ENCODE data around the gene SETSIP. TPM values are rescaled to one million over a fixed set of nuclear protein-coding genes. Genes with fewer than 3 reads are reported as not detected.
"Not testable (repeated sequence)": the region's sequence is repeated elsewhere in the genome, so short reads cannot be mapped to it uniquely, and the experiment has no call there.

The SETSIP gene
- total RNA-seq, 1 donor from 2014 or later = 0.47 TPM

- no peak for DNase-seq
Measured at GRCh38 chr1:92045766-92046495, 29.3 kb downstream of the SETSIP start.

- DNase-seq = no peak
Measured at GRCh38 chr1:92043621-92044020, 31.6 kb downstream of the SETSIP start.

DNA sequence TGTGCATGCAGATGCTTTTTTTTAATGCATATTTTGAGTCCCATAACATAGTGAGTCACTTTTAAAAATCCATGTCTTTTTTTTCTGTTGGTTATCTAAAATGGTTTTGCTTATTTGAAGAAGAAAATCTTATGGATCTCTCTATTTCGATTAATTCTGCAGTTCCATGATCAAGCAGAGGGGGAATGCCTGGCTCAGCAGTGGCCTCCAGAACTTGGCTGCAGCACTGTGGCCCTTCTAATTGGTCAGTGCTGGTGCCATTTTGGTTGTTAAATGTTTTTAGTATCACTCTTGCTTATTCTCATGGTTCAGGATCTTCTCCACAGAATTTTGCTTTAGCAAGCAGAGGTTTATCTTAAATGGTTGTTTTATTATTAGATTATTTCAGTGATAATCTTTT lies 34.2 kb downstream of the SETSIP start:
- no peak for DNase-seq

DNA sequence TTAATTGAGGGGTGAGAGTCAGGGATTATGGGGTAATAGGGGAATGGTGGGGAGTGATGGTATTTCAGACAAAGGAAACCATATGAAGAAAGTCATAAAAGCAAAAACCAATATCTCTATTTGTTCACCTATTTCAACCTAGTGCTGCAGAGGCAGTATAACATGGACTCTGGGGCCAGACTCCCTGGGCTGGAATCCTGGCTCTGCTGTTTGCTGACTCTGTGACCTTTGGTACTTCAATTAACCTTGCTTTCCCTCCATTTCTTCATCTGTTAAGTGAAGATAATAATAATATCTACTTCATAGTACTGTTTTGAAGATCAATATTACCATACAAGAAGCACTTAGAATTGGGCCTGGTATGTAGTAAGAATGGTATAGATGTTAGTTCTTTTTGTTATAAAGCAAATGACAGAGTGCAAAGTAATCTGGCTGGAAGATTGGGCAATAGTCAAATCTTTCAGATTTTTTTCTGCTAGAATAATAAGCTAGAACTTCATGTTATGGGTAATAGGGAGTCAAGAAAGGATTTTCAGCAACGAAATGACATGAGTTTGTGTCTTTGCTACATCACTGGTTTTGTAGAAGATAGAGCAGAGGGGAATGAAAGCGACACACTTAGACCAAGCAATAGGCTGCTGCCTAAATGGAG lies 36.4 kb downstream of the SETSIP start:
- DNase-seq = no peak

DNA sequence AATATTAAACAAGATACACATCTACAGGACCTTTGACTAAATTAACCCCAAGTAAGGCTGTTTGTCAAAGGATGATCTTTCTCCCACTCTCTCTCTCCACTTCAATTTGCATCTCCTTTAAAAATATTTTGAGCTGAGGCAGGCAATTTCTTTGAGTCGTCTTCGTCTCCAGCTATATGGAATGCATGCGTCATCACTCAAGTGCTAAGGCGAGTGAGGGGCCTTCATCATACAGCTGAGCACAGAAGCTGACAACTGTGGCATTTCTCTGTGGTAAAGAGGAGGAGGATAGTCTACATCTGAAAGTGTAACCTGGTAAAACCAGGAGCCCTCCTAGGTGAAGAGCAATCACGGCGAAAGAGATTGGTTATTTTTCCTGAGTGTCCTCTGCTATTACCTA lies 37.8 kb downstream of the SETSIP start:
- DNase-seq = no peak

GRCh38 chr1:92031281-92032110 lies 43.7 kb downstream of the SETSIP start:
- DNase-seq = no peak

DNA sequence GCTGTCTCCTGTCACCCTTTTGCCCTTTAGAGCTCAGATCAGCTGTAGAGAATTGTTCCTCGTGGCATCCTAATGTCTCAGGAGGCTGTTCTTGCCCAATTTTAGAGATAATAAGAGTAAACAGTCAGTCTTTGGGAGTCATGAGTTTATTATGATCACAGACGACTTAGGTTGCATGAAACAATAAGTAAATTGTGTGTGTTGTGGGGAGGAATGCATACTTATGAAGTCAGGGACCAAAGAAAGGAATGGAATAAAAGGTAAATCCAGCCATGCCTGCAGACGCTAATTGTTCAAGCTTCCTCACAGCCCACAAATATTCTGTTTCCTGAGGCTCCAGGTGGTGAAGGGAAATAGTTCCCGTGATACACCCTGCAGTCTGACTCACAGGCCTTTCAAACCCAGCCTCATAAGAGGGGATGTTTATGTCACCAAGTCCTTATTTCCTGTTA lies 44.5 kb downstream of the SETSIP start:
- DNase-seq = no peak

DNA sequence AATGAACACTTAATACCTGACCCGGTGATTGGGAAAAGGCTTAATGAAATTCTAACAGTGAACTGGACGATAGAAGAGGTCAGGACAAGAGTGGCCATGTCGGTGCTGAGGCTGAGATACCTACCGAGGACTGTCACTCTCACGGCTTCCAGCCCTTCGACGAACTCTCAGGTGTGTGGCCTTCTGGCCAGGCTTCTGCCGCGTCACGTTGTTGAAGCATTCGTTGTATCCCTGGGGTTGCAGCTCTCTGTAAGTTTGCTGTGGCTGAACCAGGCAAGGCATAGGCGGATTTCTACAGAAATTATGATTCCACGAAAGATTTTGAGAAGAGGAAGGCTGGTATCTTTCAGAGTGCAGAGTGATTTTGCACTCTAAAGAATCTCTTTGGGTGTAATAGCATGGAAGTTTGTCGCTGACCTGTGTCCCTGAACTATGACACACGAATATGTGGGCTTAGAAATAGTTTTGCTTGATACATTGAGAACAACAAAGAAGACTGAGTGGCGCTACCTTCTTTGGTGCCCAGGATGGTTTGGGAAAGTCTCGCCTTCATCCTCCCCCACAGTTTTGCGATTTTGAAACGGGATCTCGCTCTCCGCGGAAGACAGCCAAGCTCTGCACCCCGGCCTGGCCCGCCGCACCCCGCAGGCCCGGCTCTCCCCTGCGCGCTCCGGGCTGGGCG lies 45.8 kb downstream of the SETSIP start:
- DNase-seq = no peak

- no peak for DNase-seq
Measured at GRCh38 chr1:92026806-92027205, 48.4 kb downstream of the SETSIP start.

- DNase-seq = not testable (repeated sequence)
Measured at GRCh38 chr1:92026042-92026441, 49.2 kb downstream of the SETSIP start.

Other genes starting within 250 kb of the SETSIP start
- 6.9 TPM for gene TGFBR3, start 189.3 kb downstream of the SETSIP start, total RNA-seq
- not detected for gene BRDT, start 126.0 kb downstream of the SETSIP start, total RNA-seq
- gene EPHX4, start 45.4 kb downstream of the SETSIP start, total RNA-seq = 17.2 TPM
- gene BTBD8, start 4.9 kb upstream of the SETSIP start, total RNA-seq = 93.1 TPM
- gene C1orf146, start 142.5 kb upstream of the SETSIP start, total RNA-seq = not detected
- gene GLMN, start 223.6 kb upstream of the SETSIP start, total RNA-seq = 42.6 TPM
- 41.5 TPM for gene RPAP2, start 223.6 kb upstream of the SETSIP start, total RNA-seq